ENCODE measurements around the gene FLG. TPM values are rescaled to one million over a fixed set of nuclear protein-coding genes. Genes with fewer than 3 reads are reported as not detected.
"Not testable (repeated sequence)": the region's sequence is repeated elsewhere in the genome, so short reads cannot be mapped to it uniquely, and the experiment has no call there.

Gene FLG
- total and polyA plus RNA-seq, 2 donors = 0.05 TPM

DNA sequence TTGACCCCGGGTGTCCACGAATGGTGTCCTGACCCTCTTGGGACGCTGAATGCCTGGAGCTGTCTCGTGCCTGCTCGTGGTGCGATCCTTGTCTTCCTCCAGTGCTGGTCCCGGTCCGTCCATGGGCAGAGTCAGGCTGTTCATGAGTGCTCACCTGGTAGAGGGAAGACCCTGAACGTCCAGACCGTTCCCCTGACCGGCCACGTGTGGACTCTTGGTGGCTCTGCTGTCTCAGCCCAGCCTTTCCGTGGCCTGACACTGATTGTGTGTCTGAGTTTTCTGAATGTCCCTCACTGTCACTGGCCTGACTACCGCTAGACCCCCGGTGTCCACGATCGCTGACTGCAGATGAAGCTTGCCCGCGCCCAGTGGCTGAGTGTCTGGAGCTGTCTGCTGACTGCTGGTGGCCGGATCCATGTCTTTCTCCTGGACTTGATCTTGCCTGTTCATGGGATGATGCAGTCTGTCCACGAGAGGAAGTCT lies 11.7 kb downstream of the FLG start:
- no peak overlapping the region for H3K4me3 ChIP-seq (ENCODE audit: low read depth, low read length)
- H3K36me3 ChIP-seq (ENCODE audit: insufficient read depth) = no peaks in the 10 kb centered on the region
- 98% methylated on average over 21 of the region's 21 CpGs for WGBS
- H3K27ac ChIP-seq (ENCODE audit: low read depth) = no peak overlapping the region
- DNase-seq (ENCODE audit: extremely low spot score) = no peak
- H3K4me1 ChIP-seq (ENCODE audit: insufficient read depth) = no peaks in the 10 kb centered on the region

DNA sequence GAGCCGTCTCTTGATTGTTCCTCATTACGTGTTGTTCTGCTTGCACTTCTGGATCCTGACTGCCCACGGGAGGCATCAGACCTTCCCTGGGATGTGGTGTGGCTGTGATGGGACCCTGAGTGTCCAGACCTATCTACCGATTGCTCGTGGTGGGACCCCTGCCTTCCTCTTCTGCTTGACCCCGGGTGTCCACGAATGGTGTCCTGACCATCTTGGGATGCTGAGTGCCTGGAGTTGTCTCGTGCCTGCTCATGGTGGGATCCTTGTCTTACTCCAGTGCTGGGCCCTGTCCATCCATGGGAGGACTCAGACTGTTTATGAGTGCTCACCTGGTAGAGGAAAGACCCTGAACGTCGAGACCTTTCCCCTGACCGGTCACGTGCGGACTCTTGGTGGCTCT lies 12.9 kb downstream of the FLG start:
- DNase-seq (ENCODE audit: extremely low spot score); H3K27ac ChIP-seq (ENCODE audit: low read depth); H3K4me1 ChIP-seq (ENCODE audit: insufficient read depth); H3K4me3 ChIP-seq (ENCODE audit: low read depth, low read length); H3K36me3 ChIP-seq (ENCODE audit: insufficient read depth): not testable (repeated sequence)
- 96% methylated on average over 13 of the region's 13 CpGs for WGBS

DNA sequence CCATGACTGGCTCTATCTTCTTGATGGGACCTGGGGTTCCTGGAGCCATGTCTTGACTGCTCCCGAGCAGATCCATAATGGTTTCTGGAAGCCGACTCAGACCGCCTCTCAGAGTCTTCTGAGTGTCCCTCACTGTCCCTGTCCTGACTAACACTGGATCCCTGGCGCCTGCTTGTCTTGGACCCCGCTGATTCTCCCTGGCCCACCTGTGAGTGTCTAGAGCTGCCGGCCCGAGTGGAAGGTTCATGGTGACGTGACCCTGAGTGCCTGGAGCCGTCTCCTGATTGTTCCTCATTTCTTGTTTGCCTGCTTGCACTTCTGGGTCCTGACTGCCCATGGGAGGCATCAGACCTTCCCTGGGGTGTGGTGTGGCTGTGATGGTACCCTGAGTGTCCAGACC lies 15.1 kb downstream of the FLG start:
- no peak overlapping the region for H3K27ac ChIP-seq (ENCODE audit: low read depth)

DNA sequence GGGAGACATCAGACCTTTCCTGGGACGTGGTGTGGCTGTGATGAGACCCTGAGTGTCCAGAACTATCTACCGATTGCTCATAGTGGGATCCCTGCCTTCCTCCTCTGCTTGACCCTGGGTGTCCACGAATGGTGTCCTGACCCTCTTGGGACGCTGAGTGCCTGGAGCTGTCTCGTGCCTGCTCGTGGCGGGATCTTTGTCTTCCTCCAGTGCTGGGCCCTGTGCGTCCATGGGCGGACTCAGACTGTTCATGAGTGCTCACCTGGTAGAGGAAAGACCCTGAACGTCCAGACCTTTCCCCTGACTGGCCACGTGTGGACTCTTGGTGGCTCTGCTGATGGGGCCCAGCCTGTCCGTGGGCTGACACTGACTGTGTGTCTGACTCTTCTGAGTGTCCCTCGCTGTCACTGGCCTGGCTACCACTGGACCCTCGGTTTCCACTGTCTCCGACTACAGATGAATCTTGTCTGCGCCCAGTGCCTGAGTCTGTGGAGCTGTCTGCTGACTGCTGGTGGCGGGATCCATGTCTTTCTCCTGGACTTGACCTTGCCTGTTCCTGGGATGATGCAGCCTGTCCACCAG lies 15.6 kb downstream of the FLG start:
- not testable (repeated sequence) for H3K4me1 ChIP-seq (ENCODE audit: insufficient read depth); H3K36me3 ChIP-seq (ENCODE audit: insufficient read depth); DNase-seq (ENCODE audit: extremely low spot score); H3K27ac ChIP-seq (ENCODE audit: low read depth); H3K4me3 ChIP-seq (ENCODE audit: low read depth, low read length)
- 97% methylated on average over 17 of the region's 17 CpGs for WGBS

More for the DNA sequence above, 15.1 kb downstream of the FLG start:
- Histone ChIP-seq H3K4me1 (ENCODE audit: insufficient read depth) (no peaks in the 10 kb centered on the region), H3K36me3 (ENCODE audit: insufficient read depth) (no peaks in the 10 kb centered on the region), H3K4me3 (ENCODE audit: low read depth, low read length) (no peak overlapping the region)
- DNase-seq (ENCODE audit: extremely low spot score) = no peak
- WGBS = 96% methylated on average over 9 of the region's 9 CpGs

DNA sequence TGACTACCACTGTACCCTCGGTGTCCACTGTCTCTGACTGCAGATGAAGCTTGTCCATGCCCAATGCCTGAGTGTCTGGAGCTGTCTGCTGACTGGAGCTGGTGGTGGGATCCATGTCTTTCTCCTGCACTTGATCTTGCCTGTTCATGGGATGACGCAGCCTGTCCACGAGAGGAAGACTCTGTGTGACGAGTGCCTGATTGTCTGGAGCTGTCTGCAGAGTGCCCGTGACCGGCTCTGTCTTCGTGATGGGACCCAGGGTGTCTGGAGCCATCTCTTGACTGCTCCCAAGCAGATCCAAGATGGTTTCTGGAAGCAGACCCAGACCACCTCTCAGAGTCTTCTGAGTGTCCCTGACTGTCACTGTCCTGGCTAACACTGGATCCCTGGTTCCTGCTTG lies 16.3 kb downstream of the FLG start:
- DNase-seq (ENCODE audit: extremely low spot score); H3K36me3 ChIP-seq (ENCODE audit: insufficient read depth): not testable (repeated sequence)
- WGBS = 94% methylated on average over 7 of the region's 7 CpGs

DNA sequence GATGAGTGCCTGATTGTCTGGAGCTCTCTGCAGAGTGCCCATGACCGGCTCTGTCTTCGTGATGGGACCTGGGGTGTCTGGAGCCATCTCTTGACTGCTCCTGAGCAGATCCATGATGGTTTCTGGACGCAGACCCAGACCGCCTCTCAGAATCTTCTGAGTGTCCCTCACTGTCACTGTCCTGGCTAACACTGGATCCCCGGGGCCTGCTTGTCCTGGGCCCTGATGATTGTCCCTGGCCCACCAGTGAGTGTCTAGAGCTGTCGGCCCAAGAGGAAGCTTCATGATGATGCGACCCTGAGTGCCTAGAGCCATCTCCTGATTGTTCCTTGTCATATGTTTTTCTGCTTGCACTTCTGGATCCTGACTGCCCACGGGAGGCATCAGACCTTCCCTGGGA lies 17.1 kb downstream of the FLG start:
- not testable (repeated sequence) for DNase-seq (ENCODE audit: extremely low spot score); H3K36me3 ChIP-seq (ENCODE audit: insufficient read depth); H3K4me1 ChIP-seq (ENCODE audit: insufficient read depth); H3K4me3 ChIP-seq (ENCODE audit: low read depth, low read length); H3K27ac ChIP-seq (ENCODE audit: low read depth)
- WGBS = 96% methylated on average over 8 of the region's 8 CpGs

More for the DNA sequence above, 16.3 kb downstream of the FLG start:
- H3K4me3 ChIP-seq (ENCODE audit: low read depth, low read length); H3K4me1 ChIP-seq (ENCODE audit: insufficient read depth); H3K27ac ChIP-seq (ENCODE audit: low read depth): not testable (repeated sequence)

DNA sequence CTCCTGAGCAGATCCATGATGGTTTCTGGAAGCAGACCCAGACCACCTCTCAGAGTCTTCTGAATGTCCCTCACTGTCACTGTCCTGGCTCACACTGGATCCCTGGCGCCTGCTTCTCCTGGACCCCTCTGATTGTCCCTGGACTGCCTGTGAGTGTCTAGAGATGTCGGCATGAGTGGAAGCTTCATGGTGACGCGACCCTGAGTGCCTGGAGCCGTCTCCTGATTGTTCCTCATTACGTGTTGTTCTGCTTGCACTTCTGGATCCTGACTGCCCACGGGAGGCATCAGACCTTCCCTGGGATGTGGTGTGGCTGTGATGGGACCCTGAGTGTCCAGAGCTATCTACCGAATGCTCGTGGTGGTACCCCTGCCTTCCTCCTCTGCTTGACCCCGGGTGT lies 18.9 kb downstream of the FLG start:
- H3K4me1 ChIP-seq (ENCODE audit: insufficient read depth); H3K36me3 ChIP-seq (ENCODE audit: insufficient read depth); H3K27ac ChIP-seq (ENCODE audit: low read depth); H3K4me3 ChIP-seq (ENCODE audit: low read depth, low read length); DNase-seq (ENCODE audit: extremely low spot score): not testable (repeated sequence)
- WGBS = 93% methylated on average over 9 of the region's 10 CpGs

DNA sequence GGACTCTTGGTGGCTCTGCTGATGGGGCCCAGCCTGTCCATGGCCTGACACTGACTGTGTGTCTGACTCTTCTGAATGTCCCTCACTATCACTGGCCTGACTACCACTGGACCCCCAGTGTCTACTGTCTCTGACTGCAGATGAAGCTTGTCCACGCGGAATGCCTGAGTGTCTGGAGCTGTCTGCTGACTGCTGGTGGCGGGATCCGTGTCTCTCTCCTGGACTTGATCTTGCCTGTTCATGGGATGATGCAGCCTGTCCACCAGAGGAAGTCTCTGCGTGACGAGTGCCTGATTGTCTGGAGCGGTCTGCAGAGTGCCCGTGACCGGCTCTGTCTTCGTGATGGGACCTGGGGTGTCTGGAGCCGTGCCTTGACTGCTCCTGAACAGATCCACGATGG lies 20.3 kb downstream of the FLG start:
- H3K4me3 ChIP-seq (ENCODE audit: low read depth, low read length); H3K27ac ChIP-seq (ENCODE audit: low read depth); H3K36me3 ChIP-seq (ENCODE audit: insufficient read depth); DNase-seq (ENCODE audit: extremely low spot score); H3K4me1 ChIP-seq (ENCODE audit: insufficient read depth): not testable (repeated sequence)
- 93% methylated on average over 12 of the region's 12 CpGs for WGBS

DNA sequence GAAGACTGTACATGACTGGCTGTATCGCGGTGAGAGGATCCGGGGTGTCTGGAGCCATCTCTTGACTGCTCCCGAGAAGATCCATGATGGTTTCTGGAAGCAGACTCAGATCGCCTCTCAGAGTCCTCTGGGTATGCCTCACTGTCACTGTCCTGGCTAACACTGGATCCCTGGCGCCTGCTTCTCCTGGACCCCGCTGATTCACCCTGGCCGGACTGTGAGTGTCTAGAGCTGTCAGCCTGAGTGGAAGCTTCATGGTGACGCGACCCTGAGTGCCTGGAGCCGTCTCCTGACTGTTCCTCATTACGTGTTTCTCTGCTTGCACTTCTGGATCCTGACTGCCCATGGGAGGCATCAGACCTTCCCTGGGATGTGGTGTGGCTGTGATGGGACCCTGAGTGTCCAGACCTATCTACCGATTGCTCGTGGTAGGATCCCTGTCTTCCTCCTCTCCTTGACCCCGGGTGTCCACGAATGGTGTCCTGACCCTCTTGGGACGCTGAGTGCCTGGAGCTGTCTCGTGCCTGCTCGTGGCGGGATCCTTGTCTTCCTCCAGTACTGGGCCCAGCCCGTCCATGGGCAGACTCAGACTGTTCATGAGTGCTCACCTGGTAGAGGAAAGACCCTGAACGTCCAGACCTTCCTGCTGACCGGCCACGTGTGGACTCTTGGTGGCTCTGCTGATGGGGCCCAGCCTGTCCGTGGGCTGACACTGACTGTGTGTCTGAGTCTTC lies 21.7 kb downstream of the FLG start:
- H3K36me3 ChIP-seq (ENCODE audit: insufficient read depth); H3K4me1 ChIP-seq (ENCODE audit: insufficient read depth); H3K27ac ChIP-seq (ENCODE audit: low read depth); H3K4me3 ChIP-seq (ENCODE audit: low read depth, low read length); DNase-seq (ENCODE audit: extremely low spot score): not testable (repeated sequence)
- 96% methylated on average over 24 of the region's 25 CpGs for WGBS

DNA sequence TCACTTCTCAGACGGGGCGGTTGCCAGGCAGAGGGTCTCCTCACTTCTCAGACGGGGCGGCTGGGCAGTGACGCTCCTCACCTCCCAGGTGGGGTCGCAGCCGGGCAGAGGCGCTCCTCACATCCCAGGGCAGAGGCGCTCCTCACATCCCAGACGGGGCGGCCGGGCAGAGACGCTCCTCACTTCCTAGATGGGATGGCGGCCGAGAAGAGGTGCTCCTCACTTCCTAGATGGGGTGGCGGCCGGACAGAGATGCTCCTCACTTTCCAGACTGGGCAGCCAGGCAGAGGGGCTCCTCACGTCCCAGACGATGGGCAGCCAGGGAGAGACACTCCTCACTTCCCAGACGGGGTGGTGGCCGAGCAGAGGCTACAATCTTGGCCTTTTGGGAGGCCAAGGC lies 68.6 kb downstream of the FLG start:
- WGBS = 93% methylated on average over 21 of the region's 21 CpGs
- H3K27ac ChIP-seq (ENCODE audit: low read depth); DNase-seq (ENCODE audit: extremely low spot score); H3K4me3 ChIP-seq (ENCODE audit: low read depth, low read length); H3K36me3 ChIP-seq (ENCODE audit: insufficient read depth); H3K4me1 ChIP-seq (ENCODE audit: insufficient read depth): not testable (repeated sequence)

Other genes starting within 250 kb of the FLG start
- not detected for gene TCHHL1, start 236.2 kb downstream of the FLG start, total RNA-seq
- gene TCHHL1, start 236.2 kb downstream of the FLG start, polyA plus RNA-seq = not detected
- not detected for gene TCHH, start 209.8 kb downstream of the FLG start, total RNA-seq
- gene TCHH, start 209.8 kb downstream of the FLG start, polyA plus RNA-seq = 0.11 TPM
- not detected for gene RPTN, start 166.0 kb downstream of the FLG start, total RNA-seq
- not detected for gene RPTN, start 166.0 kb downstream of the FLG start, polyA plus RNA-seq
- gene HRNR, start 101.0 kb downstream of the FLG start, total RNA-seq = not detected
- not detected for gene HRNR, start 101.0 kb downstream of the FLG start, polyA plus RNA-seq
- not detected for gene FLG2, start 34.8 kb upstream of the FLG start, total RNA-seq
- not detected for gene FLG2, start 34.8 kb upstream of the FLG start, polyA plus RNA-seq
- gene CRNN, start 89.0 kb upstream of the FLG start, total RNA-seq = not detected
- gene CRNN, start 89.0 kb upstream of the FLG start, polyA plus RNA-seq = not detected
- gene LCE5A, start 185.6 kb upstream of the FLG start, total RNA-seq = not detected
- gene LCE5A, start 185.6 kb upstream of the FLG start, polyA plus RNA-seq = not detected
- gene CRCT1, start 189.2 kb upstream of the FLG start, total RNA-seq = not detected
- not detected for gene CRCT1, start 189.2 kb upstream of the FLG start, polyA plus RNA-seq
- not detected for gene LCE3E, start 241.5 kb upstream of the FLG start, total RNA-seq
- not detected for gene LCE3E, start 241.5 kb upstream of the FLG start, polyA plus RNA-seq